Measurements from ENCODE around the gene DSG1.
"Not testable (repeated sequence)": the region's sequence is repeated elsewhere in the genome, so short reads cannot be mapped to it uniquely, and the experiment has no call there.

Gene DSG1

DNA sequence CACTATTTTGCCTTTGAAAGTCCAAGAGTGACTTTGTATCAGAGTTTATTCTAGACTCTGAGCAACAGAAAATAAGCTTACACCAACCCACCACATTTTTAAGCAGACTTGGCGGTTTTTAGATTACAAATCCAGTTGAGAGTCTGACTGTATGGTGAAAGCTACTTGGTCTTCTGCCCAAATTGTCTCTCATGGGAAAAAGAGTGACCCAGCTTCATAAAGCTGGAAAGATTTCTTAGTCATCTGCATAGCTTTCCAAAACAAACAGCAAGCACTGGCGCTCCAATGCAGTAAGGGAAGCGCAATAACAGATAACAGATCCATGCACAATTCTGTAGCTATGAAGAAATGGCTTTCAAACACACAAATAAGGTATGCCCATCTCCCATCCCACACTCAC lies 7.1 kb downstream of the DSG1 start:
- TF ChIP-seq, protein P1, sequence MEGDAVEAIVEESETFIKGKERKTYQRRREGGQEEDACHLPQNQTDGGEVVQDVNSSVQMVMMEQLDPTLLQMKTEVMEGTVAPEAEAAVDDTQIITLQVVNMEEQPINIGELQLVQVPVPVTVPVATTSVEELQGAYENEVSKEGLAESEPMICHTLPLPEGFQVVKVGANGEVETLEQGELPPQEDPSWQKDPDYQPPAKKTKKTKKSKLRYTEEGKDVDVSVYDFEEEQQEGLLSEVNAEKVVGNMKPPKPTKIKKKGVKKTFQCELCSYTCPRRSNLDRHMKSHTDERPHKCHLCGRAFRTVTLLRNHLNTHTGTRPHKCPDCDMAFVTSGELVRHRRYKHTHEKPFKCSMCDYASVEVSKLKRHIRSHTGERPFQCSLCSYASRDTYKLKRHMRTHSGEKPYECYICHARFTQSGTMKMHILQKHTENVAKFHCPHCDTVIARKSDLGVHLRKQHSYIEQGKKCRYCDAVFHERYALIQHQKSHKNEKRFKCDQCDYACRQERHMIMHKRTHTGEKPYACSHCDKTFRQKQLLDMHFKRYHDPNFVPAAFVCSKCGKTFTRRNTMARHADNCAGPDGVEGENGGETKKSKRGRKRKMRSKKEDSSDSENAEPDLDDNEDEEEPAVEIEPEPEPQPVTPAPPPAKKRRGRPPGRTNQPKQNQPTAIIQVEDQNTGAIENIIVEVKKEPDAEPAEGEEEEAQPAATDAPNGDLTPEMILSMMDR (IDR thresholded peaks at IDR 0.05; ENCODE audit: control insufficient read depth, insufficient read depth, low read depth, low read length, missing control alignments): no peak
- no peak overlapping the region for H3K4me3 ChIP-seq (ENCODE audit: control insufficient read depth, low read depth, low read length)
- DNase-seq (ENCODE audit: low read depth): no peak

DNA sequence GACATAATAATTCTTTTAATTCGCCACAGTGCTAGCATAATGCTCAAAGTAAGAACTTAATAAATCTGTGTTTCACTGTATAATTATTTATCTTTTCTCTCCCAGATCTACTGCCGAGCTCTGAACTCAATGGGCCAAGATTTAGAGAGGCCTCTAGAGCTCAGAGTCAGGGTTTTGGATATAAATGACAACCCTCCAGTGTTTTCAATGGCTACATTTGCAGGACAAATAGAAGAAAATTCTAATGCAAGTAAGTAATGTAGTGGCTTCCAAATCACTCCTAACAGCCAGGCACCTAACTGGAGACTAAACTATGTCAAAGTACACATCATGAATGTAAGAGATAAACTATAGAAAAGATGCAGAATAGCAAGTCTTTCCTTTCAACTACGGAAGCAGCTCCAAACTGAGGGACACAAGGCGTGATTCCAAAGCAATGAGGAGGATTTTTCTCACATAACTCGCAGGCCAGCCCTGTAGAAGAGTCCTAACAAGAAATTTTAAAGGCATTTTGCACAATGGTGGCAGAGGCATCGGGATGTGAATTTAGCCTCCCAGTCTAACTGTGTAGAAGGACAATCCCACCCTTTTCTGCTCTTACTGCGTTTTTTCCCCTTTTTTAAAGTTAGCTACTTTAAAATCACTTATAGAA lies 12.0 kb downstream of the DSG1 start:
- DNase-seq (ENCODE audit: low read depth): no peak
- H3K4me3 ChIP-seq (ENCODE audit: control insufficient read depth, low read depth, low read length): no peak overlapping the region
- TF ChIP-seq, protein P1 (IDR thresholded peaks at IDR 0.05; ENCODE audit: control insufficient read depth, insufficient read depth, low read depth, low read length, missing control alignments): no peak

DNA sequence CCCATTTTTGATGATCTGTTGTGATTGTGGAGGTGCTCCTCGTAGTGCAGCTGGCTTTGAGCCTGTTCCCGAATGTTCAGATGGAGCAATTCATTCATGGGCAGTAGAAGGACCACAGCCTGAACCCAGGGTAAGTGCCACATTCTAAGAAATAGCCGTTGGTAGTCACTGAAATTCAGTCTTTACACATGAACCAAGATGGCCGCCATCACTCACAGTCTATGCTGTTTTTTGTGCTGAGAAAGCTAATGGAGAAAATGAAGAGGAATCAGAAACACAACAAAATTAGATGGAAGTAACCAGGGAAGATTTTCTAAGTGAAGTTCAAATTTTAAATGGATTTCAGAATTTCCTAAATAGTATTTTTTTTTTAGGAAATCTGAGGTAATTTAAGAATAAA lies 25.5 kb downstream of the DSG1 start:
- no peak for DNase-seq (ENCODE audit: low read depth)
- H3K4me3 ChIP-seq (ENCODE audit: control insufficient read depth, low read depth, low read length): no peak overlapping the region
- TF ChIP-seq, protein P1 (IDR thresholded peaks at IDR 0.05; ENCODE audit: control insufficient read depth, insufficient read depth, low read depth, low read length, missing control alignments): no peak

DNA sequence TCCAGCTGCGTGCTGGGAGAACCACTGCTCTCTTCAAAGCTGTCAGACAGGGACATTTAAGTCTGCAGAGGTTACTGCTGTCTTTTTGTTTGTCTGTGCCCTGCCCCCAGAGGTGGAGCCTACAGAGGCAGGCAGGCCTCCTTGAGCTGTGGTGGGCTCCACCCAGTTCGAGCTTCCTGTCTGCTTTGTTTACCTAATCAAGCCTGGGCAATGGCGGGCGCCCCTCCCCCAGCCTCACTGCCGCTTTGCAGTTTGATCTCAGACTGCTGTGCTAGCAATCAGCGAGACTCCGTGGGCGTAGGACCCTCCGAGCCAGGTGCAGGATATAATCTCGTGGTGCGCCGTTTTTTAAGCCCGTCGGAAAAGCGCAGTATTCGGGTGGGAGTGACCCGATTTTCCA lies 35.4 kb downstream of the DSG1 start:
- DNase-seq (ENCODE audit: low read depth); H3K4me3 ChIP-seq (ENCODE audit: control insufficient read depth, low read depth, low read length): not testable (repeated sequence)

DNA sequence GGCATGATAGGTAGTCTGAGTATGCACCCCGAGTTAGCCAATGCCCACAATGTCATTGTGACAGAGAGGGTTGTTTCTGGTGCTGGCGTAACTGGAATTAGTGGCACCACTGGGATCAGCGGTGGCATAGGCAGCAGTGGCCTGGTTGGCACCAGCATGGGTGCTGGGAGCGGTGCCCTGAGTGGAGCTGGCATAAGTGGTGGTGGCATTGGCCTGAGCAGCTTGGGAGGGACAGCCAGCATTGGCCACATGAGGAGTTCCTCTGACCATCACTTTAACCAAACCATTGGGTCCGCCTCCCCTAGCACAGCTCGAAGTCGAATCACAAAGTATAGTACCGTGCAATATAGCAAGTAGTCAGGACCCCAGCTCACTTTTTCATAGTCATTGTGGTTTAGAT lies 37.0 kb downstream of the DSG1 start:
- TF ChIP-seq, protein P1 (IDR thresholded peaks at IDR 0.05; ENCODE audit: control insufficient read depth, insufficient read depth, low read depth, low read length, missing control alignments): no peak
- no peak overlapping the region for H3K4me3 ChIP-seq (ENCODE audit: control insufficient read depth, low read depth, low read length)
- DNase-seq (ENCODE audit: low read depth): no peak

DNA sequence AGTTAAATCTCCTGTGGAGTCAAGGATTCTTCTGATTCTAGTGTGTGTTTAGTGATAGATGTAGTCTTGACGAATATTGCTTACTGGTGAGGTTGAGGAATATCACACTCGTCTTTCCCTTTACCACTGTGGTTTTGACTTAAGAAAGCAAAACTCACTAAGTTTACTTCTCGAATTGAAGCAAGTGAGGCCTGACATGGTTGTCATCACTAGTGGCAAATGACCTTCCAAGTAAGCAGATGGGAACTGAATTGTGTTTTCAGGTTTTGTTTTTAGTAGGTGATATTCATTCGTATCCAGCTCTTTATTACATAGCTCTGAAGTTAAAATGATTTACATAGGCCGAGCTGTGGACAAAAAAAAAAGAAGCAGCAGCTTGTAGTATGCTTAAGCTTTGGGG lies 38.1 kb downstream of the DSG1 start:
- no peak for DNase-seq (ENCODE audit: low read depth)
- TF ChIP-seq, protein P1 (IDR thresholded peaks at IDR 0.05; ENCODE audit: control insufficient read depth, insufficient read depth, low read depth, low read length, missing control alignments): no peak

DNA sequence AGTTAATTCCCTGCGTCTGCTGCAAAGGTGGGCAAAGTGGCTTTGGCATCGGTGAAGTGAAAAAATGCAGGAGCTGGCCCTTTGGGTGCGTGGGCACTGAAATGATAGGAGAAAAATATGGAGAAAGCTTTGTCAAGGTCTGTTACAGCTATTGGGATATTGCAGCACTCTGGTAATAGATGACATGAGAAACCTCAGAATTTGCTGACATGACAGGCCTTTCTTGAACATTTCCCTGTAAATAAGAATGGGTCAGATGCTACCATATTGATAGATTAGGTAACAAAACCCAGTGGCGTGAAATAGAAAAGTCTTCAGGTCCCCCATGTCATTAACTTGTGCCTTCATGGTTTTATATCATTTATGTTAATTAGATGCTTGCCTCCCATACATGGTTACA lies 46.2 kb downstream of the DSG1 start:
- TF ChIP-seq, protein P1 (IDR thresholded peaks at IDR 0.05; ENCODE audit: control insufficient read depth, insufficient read depth, low read depth, low read length, missing control alignments): no peak
- DNase-seq (ENCODE audit: low read depth): no peak
- H3K4me3 ChIP-seq (ENCODE audit: control insufficient read depth, low read depth, low read length): no peak overlapping the region

More for the DNA sequence above, 38.1 kb downstream of the DSG1 start:
- H3K4me3 ChIP-seq (ENCODE audit: control insufficient read depth, low read depth, low read length): no peak overlapping the region
